Measurements from ENCODE around the gene RNF32. TPM values are rescaled to one million over a fixed set of nuclear protein-coding genes. Genes with fewer than 3 reads are reported as not detected.

RNF32 gene
- total RNA-seq, 2 donors from 2014 or later, result not detected

- TF ChIP-seq CTCF (IDR thresholded peaks at IDR 0.05), result no peak
- H3K36me3 ChIP-seq, result no peaks in the 10 kb centered on the region
- no peak overlapping the region for H3K4me3 ChIP-seq
- no peaks in the 10 kb centered on the region for H3K9me3 ChIP-seq
- no peaks in the 10 kb centered on the region for H3K27me3 ChIP-seq (replicated peaks; ENCODE audit: insufficient read depth)
- H3K4me1 ChIP-seq (ENCODE audit: control insufficient read depth in 1 of 2, low read depth in 2 of 2), result no peaks in the 10 kb centered on the region
- H3K27ac ChIP-seq, result no peak overlapping the region
- ATAC-seq (ENCODE audit: insufficient number of reproducible peaks, low FRiP score, low read depth) (no peak), DNase-seq (ENCODE audit: low spot score) (no peak)
Observed at GRCh38 chr7:156606691-156607331, 33.8 kb upstream of the RNF32 start.

- Histone ChIP-seq H3K9me3 (no peaks in the 10 kb centered on the region), H3K36me3 (no peaks in the 10 kb centered on the region), H3K27ac (no peak overlapping the region), H3K4me1 (ENCODE audit: control insufficient read depth in 1 of 2, low read depth in 2 of 2) (no peaks in the 10 kb centered on the region), H3K27me3 (replicated peaks; ENCODE audit: insufficient read depth) (no peaks in the 10 kb centered on the region), H3K4me3 (peak overlapping the region; percentile 62)
- ATAC-seq (ENCODE audit: insufficient number of reproducible peaks, low FRiP score, low read depth) (no peak), DNase-seq (ENCODE audit: low spot score) (no peak)
- TF ChIP-seq CTCF (IDR thresholded peaks at IDR 0.05), result no peak
Observed at GRCh38 chr7:156607332-156608172, 33.0 kb upstream of the RNF32 start.

DNA sequence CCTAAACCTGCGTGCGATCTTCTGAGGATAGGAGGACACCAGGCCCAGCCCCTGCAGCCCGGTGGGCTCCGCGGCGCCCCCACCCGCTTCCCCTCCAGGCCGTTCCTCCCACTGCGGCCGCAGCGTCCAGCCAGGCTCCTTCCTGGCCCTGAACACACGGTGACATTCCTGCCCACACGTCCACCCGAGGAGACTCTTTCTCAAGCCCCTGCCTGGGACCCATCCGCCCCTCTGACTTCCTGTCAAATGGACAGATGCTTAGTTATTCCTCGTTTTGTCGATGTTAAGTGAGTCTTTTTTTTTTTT lies 32.4 kb upstream of the RNF32 start:
- Histone ChIP-seq H3K4me3 (peak overlapping the region; percentile 62), H3K27me3 (replicated peaks; ENCODE audit: insufficient read depth) (no peaks in the 10 kb centered on the region), H3K4me1 (ENCODE audit: control insufficient read depth in 1 of 2, low read depth in 2 of 2) (no peaks in the 10 kb centered on the region), H3K9me3 (no peaks in the 10 kb centered on the region), H3K27ac (no peak overlapping the region), H3K36me3 (no peaks in the 10 kb centered on the region)
- no peak for TF ChIP-seq CTCF (IDR thresholded peaks at IDR 0.05)
- DNase-seq (ENCODE audit: low spot score) (no peak), ATAC-seq (ENCODE audit: insufficient number of reproducible peaks, low FRiP score, low read depth) (no peak)

- DNase-seq (ENCODE audit: low spot score) (no peak), ATAC-seq (ENCODE audit: insufficient number of reproducible peaks, low FRiP score, low read depth) (no peak)
- Histone ChIP-seq H3K27ac (no peak overlapping the region), H3K4me1 (ENCODE audit: control insufficient read depth in 1 of 2, low read depth in 2 of 2) (no peaks in the 10 kb centered on the region), H3K4me3 (no peak overlapping the region), H3K27me3 (replicated peaks; ENCODE audit: insufficient read depth) (no peaks in the 10 kb centered on the region), H3K9me3 (no peaks in the 10 kb centered on the region), H3K36me3 (no peaks in the 10 kb centered on the region)
- TF ChIP-seq CTCF (IDR thresholded peaks at IDR 0.05), result no peak
Observed at GRCh38 chr7:156609010-156609877, 31.3 kb upstream of the RNF32 start.

GRCh38 chr7:156610130-156610529 lies 30.4 kb upstream of the RNF32 start:
- Histone ChIP-seq H3K27ac (no peak overlapping the region), H3K36me3 (no peaks in the 10 kb centered on the region), H3K9me3 (no peaks in the 10 kb centered on the region), H3K27me3 (replicated peaks; ENCODE audit: insufficient read depth) (no peaks in the 10 kb centered on the region), H3K4me1 (ENCODE audit: control insufficient read depth in 1 of 2, low read depth in 2 of 2) (no peaks in the 10 kb centered on the region), H3K4me3 (no peak overlapping the region)
- TF ChIP-seq CTCF (IDR thresholded peaks at IDR 0.05), result no peak
- no peak for ATAC-seq (ENCODE audit: insufficient number of reproducible peaks, low FRiP score, low read depth)
- no peak for DNase-seq (ENCODE audit: low spot score)
